ENCODE data around the gene AADAC. TPM values are rescaled to one million over a fixed set of nuclear protein-coding genes. Genes with fewer than 3 reads are reported as not detected.

The AADAC gene
- total RNA-seq = not detected in 2 replicates

GRCh38 chr3:151813799-151814198 is at the start of gene AADAC:
Gene AADAC, plus strand, starts transcription at chr3:151814116. Its CDS starts 47 bp downstream, at chr3:151814163.

GRCh38 chr3:151873398-151873797 is 59.5 kb downstream of the AADAC start, which contains the start of gene SUCNR1:
Gene SUCNR1, plus strand, starts transcription at chr3:151873643. Its CDS starts 6,250 bp downstream, at chr3:151879893.

Other genes with a start within 250 kb of the AADAC start
- gene AADACL2, start 80.2 kb upstream of the AADAC start, total RNA-seq = not detected in 2 replicates
- not detected in 2 replicates for gene SUCNR1, start 59.5 kb downstream of the AADAC start, total RNA-seq